ENCODE data around the gene ISYNA1. TPM values are rescaled to one million over a fixed set of nuclear protein-coding genes. Genes with fewer than 3 reads are reported as not detected.
A peak's percentile ranks its signal among the peaks of the same experiment; 100 is the strongest.

The ISYNA1 gene
- total and polyA plus RNA-seq, 4 donors, result 14.7 to 56.7 (median 25.0) TPM

DNA sequence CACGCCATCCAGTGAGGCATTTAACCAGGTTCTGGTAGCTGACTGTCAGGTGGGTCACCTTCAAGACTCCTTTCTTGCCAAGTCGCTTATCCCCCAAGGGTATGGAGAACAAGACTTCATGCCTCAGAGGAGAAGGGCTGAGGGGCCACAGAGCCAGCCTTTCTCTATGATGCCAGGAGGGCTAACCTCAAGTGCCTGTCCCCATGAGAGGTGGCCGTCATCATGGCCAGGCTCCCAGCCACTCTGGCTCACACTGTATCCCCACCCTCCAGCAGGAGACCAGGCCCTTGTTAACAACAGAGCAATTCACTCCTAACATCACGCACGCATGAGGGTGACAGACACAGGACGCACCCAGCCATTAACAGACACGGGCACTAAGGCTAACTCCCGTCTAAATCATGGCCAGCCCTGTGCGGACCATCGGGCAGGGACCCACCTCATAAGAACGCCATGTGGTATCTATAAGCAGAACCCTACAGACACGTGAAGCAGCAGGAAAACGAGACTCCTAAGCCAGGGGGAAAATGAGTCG lies 38.6 kb upstream of the ISYNA1 start:
- Histone ChIP-seq H3K4me1 (ENCODE audit: control insufficient read depth in 5 of 5, insufficient read depth in 5 of 5, low read length in 5 of 5) (peaks cover 5 to 41% (median 14%) of the 10 kb centered on the region in 5 donors), H3K27ac (ENCODE audit: low read depth in 1 of 2, low read length in 1 of 2) (peak overlapping the region in 1 of 2 donors; percentile 45), H3K36me3 (ENCODE audit: control insufficient read depth in 4 of 4, insufficient read depth in 4 of 4, low read length in 4 of 4) (peaks cover 0 to 8% (median 0%) of the 10 kb centered on the region in 4 donors), H3K4me3 (no peak overlapping the region), H3K9me3 (ENCODE audit: control insufficient read depth in 4 of 4, insufficient read depth in 3 of 4, low read length in 3 of 4) (no peaks in the 10 kb centered on the region), H3K27me3 (ENCODE audit: control insufficient read depth in 3 of 3, insufficient read depth in 3 of 3, low read length in 2 of 3) (no peaks in the 10 kb centered on the region), H3K9ac (ENCODE audit: insufficient read depth in 1 of 2, low read length in 2 of 2) (no peak overlapping the region)
- DNase-seq, result no peak
- TF ChIP-seq, protein P1, sequence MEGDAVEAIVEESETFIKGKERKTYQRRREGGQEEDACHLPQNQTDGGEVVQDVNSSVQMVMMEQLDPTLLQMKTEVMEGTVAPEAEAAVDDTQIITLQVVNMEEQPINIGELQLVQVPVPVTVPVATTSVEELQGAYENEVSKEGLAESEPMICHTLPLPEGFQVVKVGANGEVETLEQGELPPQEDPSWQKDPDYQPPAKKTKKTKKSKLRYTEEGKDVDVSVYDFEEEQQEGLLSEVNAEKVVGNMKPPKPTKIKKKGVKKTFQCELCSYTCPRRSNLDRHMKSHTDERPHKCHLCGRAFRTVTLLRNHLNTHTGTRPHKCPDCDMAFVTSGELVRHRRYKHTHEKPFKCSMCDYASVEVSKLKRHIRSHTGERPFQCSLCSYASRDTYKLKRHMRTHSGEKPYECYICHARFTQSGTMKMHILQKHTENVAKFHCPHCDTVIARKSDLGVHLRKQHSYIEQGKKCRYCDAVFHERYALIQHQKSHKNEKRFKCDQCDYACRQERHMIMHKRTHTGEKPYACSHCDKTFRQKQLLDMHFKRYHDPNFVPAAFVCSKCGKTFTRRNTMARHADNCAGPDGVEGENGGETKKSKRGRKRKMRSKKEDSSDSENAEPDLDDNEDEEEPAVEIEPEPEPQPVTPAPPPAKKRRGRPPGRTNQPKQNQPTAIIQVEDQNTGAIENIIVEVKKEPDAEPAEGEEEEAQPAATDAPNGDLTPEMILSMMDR (IDR thresholded peaks at IDR 0.05; ENCODE audit: control extremely low read depth, extremely low read depth), result no peak
- 82 to 89% methylated on average over 14 of the region's 14 CpGs for WGBS, 2 donors
- no peak for ATAC-seq (ENCODE audit: insufficient read depth, low FRiP score)

DNA sequence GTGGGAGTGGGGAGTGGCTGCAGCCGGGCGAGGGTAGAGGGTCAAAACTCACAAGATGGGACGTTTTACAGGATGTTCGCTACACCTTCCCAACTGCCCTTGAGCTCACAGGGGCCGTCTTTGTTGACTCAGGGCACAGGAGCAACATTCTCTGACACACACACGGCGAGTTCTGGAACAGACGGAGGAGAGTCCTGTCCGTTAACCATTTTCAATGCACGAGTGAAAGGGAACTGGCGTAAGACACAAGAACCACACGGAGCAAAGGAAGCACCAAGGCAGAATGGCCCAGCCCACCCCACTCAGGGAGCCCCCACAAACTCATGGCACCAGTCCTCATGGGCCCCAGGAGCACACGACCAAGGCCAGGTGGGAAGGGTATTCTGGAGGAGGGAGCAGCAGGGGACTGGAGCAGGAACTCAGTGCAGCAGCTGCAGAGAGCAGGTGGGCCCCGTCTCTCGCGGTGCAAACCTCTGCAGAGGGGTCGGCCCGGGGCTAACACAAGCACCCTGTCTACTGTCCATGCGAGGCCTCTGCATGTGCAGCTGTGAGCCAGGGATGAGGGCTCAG lies 37.9 kb upstream of the ISYNA1 start:
- Histone ChIP-seq H3K4me3 (no peak overlapping the region), H3K9ac (ENCODE audit: insufficient read depth in 1 of 2, low read length in 2 of 2) (no peak overlapping the region), H3K27ac (ENCODE audit: low read depth in 1 of 2, low read length in 1 of 2) (no peak overlapping the region), H3K9me3 (ENCODE audit: control insufficient read depth in 4 of 4, insufficient read depth in 3 of 4, low read length in 3 of 4) (no peaks in the 10 kb centered on the region), H3K27me3 (ENCODE audit: control insufficient read depth in 3 of 3, insufficient read depth in 3 of 3, low read length in 2 of 3) (no peaks in the 10 kb centered on the region), H3K36me3 (ENCODE audit: control insufficient read depth in 4 of 4, insufficient read depth in 4 of 4, low read length in 4 of 4) (peaks cover 0 to 10% (median 0%) of the 10 kb centered on the region in 4 donors), H3K4me1 (ENCODE audit: control insufficient read depth in 5 of 5, insufficient read depth in 5 of 5, low read length in 5 of 5) (peaks cover 5 to 37% (median 14%) of the 10 kb centered on the region in 5 donors)
- WGBS, 2 donors, result 50 to 76% methylated on average over 19 of the region's 19 CpGs
- no peak for DNase-seq
- TF ChIP-seq, protein P1 (IDR thresholded peaks at IDR 0.05; ENCODE audit: control extremely low read depth, extremely low read depth), result no peak
- ATAC-seq (ENCODE audit: insufficient read depth, low FRiP score), result no peak

DNA sequence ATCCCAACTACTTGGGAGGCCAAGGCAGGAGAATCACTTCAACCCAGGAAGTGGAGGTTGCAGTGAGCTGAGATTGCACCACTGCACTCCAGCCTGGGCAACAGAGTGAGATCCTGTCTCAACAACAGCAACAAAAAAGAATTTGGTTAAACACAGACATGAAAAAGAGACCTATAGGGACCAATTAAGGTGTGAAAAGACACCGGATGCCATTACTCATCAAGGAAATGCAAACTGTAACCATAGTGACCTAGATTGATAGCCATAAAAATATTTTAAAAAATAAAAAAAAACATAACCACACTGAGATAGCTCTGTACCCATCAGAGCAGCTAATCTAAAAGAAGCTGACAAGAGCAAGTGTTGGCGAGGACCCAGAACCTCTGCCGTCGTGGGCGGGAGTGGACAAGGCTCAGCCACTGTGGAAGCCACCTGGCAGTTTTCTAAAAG lies 37.1 kb upstream of the ISYNA1 start:
- TF ChIP-seq, protein P1 (IDR thresholded peaks at IDR 0.05; ENCODE audit: control extremely low read depth, extremely low read depth), result no peak
- ATAC-seq (ENCODE audit: insufficient read depth, low FRiP score), result no peak

More for the DNA sequence above, 37.1 kb upstream of the ISYNA1 start:
- H3K27ac ChIP-seq (ENCODE audit: low read depth in 1 of 2, low read length in 1 of 2), result no peak overlapping the region
- peaks cover 0 to 10% (median 0%) of the 10 kb centered on the region in 4 donors for H3K36me3 ChIP-seq (ENCODE audit: control insufficient read depth in 4 of 4, insufficient read depth in 4 of 4, low read length in 4 of 4)
- H3K4me3 ChIP-seq, result no peak overlapping the region
- WGBS, 2 donors, result 71 to 82% methylated on average over 5 of the region's 5 CpGs
- H3K4me1 ChIP-seq (ENCODE audit: control insufficient read depth in 5 of 5, insufficient read depth in 5 of 5, low read length in 5 of 5), result peaks cover 3 to 31% (median 9%) of the 10 kb centered on the region in 5 donors
- no peak overlapping the region for H3K9ac ChIP-seq (ENCODE audit: insufficient read depth in 1 of 2, low read length in 2 of 2)
- H3K27me3 ChIP-seq (ENCODE audit: control insufficient read depth in 3 of 3, insufficient read depth in 3 of 3, low read length in 2 of 3), result no peaks in the 10 kb centered on the region
- DNase-seq, result no peak
- no peaks in the 10 kb centered on the region for H3K9me3 ChIP-seq (ENCODE audit: control insufficient read depth in 4 of 4, insufficient read depth in 3 of 4, low read length in 3 of 4)
